ENCODE results near the gene AANAT.

The AANAT gene

GRCh38 chr17:76474238-76474637, 6.8 kb downstream of the AANAT start:
- no peak for TF ChIP-seq CTCF (conservative IDR thresholded peaks at IDR 0.05; ENCODE audit: low read depth, low read length)
- DNase-seq (ENCODE audit: low read depth) = no peak
- no peak overlapping the region for H3K4me3 ChIP-seq (ENCODE audit: low read length)

- TF ChIP-seq CTCF (conservative IDR thresholded peaks at IDR 0.05; ENCODE audit: low read depth, low read length) = no peak
- no peak overlapping the region for H3K4me3 ChIP-seq (ENCODE audit: low read length)
- no peak for DNase-seq (ENCODE audit: low read depth)
These were observed 7.5 kb downstream of the AANAT start for GRCh38 chr17:76474894-76475293.

GRCh38 chr17:76475302-76475701, 7.9 kb downstream of the AANAT start:
- no peak for TF ChIP-seq CTCF (conservative IDR thresholded peaks at IDR 0.05; ENCODE audit: low read depth, low read length)

GRCh38 chr17:76476736-76477135, 9.3 kb downstream of the AANAT start:
- no peak overlapping the region for H3K4me3 ChIP-seq (ENCODE audit: low read length)
- DNase-seq (ENCODE audit: low read depth) = no peak
- TF ChIP-seq CTCF (conservative IDR thresholded peaks at IDR 0.05; ENCODE audit: low read depth, low read length) = no peak

More at GRCh38 chr17:76475302-76475701, 7.9 kb downstream of the AANAT start:
- no peak for DNase-seq (ENCODE audit: low read depth)
- no peak overlapping the region for H3K4me3 ChIP-seq (ENCODE audit: low read length)

GRCh38 chr17:76477576-76477975, 10.2 kb downstream of the AANAT start:
- TF ChIP-seq CTCF (conservative IDR thresholded peaks at IDR 0.05; ENCODE audit: low read depth, low read length) = no peak
- no peak overlapping the region for H3K4me3 ChIP-seq (ENCODE audit: low read length)
- no peak for DNase-seq (ENCODE audit: low read depth)

GRCh38 chr17:76478097-76478496, 10.7 kb downstream of the AANAT start:
- DNase-seq (ENCODE audit: low read depth) = no peak
- no peak overlapping the region for H3K4me3 ChIP-seq (ENCODE audit: low read length)
- no peak for TF ChIP-seq CTCF (conservative IDR thresholded peaks at IDR 0.05; ENCODE audit: low read depth, low read length)

GRCh38 chr17:76478730-76479514, 11.5 kb downstream of the AANAT start:
- no peak overlapping the region for H3K4me3 ChIP-seq (ENCODE audit: low read length)
- no peak for TF ChIP-seq CTCF (conservative IDR thresholded peaks at IDR 0.05; ENCODE audit: low read depth, low read length)

More at GRCh38 chr17:76478730-76479514, 11.5 kb downstream of the AANAT start:
- DNase-seq (ENCODE audit: low read depth) = no peak
